Hindlimb muscle (tissue), 1 donor: ENCODE data around the gene TBC1D2. TPM values are rescaled to one million over a fixed set of nuclear protein-coding genes. Genes with fewer than 3 reads are reported as not detected.
"Not testable (repeated sequence)": the region's sequence is repeated elsewhere in the genome, so short reads cannot be mapped to it uniquely, and the experiment has no call there.

ENCODE experiments used
- DNase-seq: peaks from one replicate; pipeline ENCODE4 v3.0.0-alpha.2; 2013
- polyA plus RNA-seq: library from polyadenylated mRNA; unstranded; fragments of 120-200 nt; gene quantifications from one replicate; pipeline ENCODE4 v1.2.1, GENCODE V29; 2013; ENCODE audit not compliant: insufficient read length

The TBC1D2 gene, protein sequence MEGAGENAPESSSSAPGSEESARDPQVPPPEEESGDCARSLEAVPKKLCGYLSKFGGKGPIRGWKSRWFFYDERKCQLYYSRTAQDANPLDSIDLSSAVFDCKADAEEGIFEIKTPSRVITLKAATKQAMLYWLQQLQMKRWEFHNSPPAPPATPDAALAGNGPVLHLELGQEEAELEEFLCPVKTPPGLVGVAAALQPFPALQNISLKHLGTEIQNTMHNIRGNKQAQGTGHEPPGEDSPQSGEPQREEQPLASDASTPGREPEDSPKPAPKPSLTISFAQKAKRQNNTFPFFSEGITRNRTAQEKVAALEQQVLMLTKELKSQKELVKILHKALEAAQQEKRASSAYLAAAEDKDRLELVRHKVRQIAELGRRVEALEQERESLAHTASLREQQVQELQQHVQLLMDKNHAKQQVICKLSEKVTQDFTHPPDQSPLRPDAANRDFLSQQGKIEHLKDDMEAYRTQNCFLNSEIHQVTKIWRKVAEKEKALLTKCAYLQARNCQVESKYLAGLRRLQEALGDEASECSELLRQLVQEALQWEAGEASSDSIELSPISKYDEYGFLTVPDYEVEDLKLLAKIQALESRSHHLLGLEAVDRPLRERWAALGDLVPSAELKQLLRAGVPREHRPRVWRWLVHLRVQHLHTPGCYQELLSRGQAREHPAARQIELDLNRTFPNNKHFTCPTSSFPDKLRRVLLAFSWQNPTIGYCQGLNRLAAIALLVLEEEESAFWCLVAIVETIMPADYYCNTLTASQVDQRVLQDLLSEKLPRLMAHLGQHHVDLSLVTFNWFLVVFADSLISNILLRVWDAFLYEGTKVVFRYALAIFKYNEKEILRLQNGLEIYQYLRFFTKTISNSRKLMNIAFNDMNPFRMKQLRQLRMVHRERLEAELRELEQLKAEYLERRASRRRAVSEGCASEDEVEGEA
- 3.6 TPM for polyA plus RNA-seq

DNA sequence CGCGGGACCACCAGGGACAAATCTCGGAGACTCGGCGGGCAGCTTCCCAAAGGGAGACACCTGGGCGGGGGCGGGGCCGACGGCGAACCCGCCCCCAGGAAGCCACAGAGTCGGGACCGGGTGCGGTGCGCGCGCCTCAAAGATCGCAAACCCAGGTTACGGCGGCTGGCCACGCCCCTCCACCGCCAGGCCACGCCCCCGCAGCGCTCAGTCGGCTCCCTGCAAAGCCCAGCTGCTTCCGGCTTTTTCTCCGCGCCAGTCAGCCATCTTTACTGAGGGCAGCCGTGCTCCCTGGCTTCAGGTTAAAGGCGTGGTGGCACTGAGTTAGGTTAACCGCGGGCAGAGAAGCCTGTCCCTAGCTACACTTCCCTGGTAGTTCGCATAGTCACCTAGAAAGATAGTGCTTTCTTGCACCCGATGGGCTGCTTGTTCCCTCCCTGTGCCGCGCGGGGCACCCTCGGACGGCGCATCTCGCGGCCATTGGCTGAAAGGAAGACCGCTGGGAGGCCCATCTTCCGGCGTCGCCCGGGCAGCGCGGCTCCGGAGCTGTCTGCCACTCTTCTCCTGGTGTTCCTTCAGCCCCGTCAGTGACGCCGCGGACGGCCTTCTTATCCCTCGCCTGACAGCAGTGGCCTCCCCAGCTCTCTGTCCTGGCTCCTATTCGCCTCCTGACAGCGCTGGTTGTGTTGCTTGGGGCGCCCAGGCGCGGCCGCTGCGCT lies at the start of gene TBC1D2:
TBC1D2 (minus strand) TSS at position 72 of the 719 bp plus-strand sequence. CDS start 108 bp downstream, outside the sequence.
- DNase-seq = peak; percentile 93

DNA sequence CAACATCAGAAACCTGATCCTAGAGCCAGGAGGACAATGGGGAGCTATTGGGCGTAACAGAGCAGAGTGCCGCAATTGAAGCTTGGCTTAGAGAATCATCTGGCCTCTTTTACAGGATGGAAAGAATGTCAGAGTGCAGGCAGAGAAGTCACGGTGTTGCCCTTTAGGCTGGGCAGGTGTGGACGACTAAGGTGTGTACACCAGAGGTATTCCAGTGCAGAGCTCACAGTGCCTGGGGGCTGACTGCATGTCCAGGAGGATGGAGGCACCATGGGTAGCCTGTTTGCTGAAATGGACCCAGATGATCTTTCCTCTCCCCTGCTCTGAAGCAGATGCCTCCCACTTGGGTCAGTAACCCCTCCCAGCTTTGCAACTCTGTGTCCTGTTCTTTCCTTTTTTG lies 48.9 kb upstream of the TBC1D2 start:
- no peak for DNase-seq

DNA sequence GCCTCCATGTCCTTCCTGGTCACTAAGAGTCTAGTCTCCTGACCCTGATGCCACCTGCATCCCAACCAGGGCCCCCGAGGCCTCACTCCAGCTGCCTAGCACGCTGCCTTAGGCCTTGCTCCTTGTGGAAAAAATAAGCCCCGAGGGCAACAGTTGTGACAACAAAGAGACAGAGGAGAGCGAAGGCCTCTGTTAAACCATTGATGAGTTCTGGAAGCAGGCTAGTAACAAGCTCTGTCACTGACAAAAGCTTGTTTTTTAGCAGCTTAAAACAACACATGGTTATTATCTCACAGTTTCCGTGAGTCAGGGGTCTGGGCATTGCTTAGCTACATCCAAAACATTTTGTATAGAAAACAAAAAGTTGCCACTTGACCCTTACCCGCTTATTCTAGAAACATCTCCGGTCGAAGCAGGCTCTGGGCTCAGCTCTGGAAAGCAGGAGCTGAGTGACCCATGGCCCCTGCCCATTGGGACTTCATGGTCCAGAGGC lies 48.2 kb upstream of the TBC1D2 start:
- DNase-seq = no peak

DNA sequence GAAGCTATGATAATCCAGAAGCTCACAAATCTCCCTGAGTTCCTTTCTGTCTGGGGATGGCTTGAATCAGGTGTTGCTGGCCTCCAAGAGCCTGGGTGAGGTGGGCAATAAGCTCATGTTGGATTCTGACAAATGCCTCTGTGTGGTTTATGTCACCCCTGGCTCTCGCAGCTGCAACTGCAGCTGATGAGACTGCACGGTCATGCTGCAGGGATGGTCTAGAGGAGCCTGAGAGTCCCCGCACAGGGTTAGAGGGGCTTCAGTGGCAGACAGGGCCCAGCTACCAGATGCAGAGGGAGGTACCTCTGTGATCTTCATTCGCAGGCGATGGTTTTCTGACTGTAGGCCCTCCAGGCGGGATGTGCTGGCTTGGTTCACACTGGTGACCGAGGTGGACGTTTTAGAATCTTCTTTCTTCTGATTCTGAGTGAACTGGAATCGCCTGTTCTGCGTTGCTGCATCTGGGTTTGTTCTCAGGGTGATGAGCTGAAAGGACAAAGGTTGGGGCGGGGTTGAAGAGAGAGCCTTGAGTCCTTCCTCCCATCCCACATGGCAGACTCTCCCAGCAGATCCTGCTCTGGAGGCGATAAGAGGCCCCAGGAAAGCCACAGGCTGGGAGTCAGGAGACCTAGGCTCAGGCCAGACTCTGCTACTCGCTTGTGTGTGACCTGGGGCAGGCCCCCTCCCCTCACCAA lies 47.6 kb upstream of the TBC1D2 start:
- DNase-seq = no peak

DNA sequence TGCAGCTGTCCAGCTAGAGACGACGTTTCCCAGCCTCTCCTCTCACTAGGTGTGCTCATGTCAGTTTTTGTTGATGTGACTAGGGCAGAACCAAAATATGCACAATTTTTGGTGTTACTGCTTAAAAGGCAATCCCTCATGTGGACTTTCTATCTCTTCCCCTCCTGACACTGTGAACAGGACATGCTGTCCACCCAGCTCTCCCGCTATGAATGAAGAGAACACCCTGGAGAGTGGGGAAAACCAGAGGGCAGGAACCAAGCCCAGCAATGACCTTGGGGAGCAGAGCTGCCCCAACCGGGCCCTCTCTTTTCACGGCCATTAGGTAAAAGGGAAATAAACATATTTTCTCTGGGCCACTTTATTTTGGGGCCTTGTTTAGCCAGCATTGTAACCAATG lies 46.7 kb upstream of the TBC1D2 start:
- DNase-seq = no peak

DNA sequence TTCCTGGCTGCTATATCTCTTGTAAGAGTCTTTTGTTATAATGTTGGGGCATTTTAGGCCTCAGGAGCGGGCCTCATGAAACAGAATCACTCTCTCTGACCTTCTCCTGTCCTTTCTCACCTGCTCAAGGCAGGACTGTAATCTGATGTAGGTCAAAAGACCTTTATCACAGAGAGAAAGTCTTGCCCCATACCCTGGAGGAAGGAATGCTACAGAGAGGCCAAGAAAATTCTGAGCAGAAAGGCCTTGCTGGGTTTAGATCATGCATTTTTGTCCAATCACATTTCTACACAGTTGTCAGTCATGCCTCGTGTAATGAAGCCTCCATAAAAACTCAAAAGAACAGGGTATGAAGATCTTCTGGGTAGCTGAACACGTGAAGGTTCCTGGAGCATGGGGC lies 45.2 kb upstream of the TBC1D2 start:
- no peak for DNase-seq

DNA sequence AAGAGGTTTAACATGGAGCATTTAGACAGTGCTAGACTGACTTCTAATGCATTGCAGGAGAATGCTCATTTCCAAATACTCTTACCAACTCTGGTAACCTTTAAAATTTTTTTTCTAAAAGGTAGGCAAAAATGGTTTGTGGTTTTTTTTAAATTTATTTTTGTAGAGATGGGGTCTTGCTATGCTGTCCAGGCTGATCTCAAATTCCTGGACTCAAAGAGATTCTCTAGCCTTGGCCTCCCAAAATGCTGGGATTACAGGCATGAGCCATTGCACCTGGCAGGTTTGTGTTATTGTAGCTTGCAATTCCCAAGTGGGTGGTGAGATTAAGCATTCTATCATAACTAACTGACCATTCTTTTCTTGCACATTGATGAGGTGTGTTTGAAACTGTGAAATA lies 43.0 kb upstream of the TBC1D2 start:
- DNase-seq = no peak

DNA sequence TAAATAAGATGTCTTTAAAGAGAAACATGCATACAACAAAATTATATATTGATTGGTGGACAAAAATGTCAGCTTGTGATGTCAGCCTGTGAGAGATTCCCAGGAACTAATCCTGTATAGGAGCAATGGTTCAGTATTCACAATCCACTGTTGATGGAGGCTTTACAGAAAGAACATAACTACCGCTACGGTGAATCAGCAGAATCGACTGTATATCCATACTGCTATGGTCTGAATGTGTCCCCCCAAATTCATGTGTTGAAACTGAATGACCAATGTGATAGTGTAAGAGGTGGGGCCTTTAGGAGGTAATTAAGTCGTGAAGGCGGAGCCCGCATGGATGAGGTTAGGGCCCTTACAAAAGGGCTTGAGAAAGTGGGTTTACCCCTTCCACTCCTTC lies 40.4 kb upstream of the TBC1D2 start:
- DNase-seq = no peak

DNA sequence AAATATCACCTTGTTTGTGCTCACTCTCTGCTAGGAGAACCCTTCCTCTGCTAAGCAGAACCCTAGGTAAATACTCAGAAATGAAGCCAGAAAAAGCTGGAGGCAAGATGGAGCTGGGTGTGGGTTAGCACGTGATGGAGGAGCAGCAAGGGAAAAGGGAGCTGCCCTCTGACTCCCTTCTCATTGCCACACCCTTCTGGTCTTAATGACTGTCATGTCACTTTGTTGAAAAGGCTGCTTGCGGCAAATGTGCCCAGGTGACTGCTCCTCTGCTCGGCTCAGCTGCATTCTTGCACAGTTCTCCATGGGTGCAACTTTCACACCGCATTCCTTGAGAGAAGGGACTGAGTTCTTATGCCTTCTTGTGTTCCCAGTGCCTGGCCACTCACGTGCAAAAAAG lies 36.4 kb upstream of the TBC1D2 start:
- no peak for DNase-seq

DNA sequence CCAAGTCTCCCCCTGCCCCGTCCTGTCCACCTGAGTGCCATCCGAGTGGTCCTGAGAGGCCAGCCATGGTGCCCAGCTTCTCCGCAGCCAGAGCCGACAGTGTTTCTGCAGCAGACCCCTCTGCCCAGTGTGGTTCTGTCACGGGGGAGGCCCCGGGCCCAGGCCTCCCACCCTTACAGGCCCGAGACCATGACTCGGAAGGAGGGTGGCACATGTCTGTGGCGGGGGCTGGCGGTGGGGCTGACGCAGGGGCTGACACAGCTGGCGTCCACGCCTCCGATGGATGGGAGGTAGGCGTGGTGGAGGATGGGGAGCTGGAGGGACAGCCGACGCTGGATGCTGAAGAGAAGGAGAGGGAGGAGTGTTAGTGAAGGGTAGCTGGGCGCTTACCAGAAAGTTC lies 35.0 kb upstream of the TBC1D2 start:
- DNase-seq = no peak

DNA sequence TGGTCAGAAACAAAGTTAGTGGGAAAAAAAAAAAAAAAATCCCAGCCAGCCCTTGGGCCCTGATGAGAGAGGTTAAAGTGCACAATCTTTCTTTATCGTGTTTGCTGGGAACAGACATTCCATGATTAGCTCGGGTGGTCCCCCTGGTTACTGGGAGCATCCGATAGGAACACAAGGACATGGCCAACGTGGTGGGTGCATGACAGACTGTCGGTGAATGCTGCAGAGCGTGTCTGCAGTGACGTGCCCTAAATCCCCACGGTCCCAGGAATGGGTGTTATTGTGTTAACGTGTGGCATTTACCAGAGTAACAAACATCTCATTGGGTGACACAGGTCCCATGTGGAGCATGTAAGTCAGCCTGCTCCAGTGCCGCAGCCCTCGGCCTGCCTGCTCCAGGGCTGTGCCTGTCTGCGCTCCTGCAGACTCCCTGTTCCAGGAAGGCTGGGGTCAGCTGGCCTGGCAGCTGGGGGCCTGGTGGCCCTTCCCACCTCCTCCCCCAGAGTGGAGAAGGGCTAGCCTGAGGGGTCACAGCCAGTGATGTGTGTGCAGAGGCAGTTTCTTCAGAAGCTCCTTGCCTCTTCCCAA lies 34.3 kb upstream of the TBC1D2 start:
- DNase-seq = no peak

DNA sequence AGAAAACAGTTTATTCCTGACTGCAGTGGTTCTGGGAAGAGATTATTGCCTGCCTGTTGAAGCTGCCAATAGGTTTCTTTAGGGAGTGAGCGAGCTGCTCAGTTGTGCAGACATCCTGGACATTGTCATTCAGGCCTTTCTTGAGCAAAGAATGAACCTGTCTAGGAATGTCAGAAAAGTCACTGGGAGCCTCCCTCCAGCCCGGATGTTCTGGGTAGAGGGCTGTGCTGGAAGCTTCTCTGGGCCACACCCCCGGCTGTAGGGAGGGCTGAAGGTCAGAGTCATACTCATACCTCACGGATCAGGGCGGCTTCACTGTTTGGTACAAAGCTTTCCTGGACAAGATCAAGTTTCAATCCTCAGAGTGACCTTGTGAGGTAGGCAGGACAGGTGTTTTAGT lies 33.4 kb upstream of the TBC1D2 start:
- DNase-seq = no peak

DNA sequence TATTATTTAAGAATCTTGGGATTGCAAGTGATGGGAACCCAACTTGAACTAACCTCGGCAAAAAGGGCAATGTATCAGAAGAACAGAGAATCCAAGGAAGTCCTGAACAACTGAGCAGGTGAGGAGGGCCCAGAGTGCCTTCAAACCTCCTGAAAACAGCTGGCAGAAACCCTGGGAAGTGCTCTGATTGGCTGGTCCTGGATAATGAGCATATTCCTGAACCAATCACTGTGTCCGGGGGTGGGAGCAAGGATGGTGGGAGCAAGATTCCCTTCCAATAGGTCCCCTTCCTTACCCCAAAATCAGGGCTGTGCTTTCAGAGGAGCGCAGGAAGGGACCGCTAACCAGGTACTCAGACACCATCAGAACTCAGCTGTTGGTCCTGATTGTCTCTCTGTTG lies 31.9 kb upstream of the TBC1D2 start:
- no peak for DNase-seq

DNA sequence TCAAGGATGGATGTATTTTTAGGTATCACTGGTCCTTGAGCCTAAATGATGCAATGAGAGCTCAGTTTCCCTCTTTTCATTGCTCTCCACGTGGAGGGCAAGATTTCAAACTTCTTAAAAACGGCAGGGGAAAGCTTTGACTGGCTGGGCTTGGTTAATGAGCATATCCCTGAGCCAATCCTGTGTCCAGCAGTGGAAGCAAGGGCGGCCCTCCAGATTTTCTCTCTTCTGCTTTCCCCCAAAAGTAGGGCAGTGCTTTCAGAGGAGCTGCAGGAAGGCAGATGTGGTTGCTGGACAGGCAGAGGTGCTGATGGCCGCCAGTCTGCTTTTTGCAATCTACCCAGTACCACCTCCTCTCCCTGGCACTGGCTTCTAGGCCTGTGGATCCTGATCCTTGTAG lies 30.0 kb upstream of the TBC1D2 start:
- no peak for DNase-seq

DNA sequence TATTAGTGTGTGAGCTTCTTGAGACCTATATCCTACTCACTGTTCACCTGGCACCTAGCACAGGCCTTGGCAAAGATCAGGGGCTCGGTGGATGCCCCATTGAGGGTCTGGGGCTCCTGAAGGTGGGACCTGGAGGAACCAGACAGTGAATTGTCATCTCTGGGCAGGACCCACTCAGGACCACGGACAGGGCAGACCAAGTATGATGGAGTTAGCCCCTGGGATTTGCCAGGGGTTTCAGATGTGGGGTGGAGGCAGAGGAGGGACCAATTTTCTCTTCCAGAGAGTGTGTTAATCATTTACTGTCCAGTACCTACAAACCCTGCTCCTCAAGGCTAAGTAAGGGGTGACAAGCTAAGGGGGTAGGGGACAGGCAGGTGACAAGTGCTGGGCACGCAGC lies 29.3 kb upstream of the TBC1D2 start:
- no peak for DNase-seq

DNA sequence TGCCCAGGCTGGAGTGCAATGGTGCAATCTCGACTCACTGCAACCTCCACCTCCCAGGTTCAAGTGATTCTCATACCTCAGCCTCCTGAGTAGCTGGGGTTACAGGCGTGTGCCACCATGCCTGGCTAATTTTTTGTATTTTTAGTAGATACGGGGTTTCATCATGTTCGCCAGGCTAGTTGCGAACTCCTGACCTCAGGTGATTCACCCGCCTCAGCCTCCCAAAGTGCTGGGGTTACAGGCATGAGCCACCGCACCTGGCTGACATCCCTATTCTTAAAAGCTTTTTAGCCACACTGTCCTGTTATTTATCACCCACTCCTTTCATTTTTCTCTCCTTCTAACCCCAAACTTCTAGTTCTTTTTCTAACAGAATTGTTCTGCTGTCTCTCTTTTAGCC lies 27.7 kb upstream of the TBC1D2 start:
- DNase-seq = not testable (repeated sequence)

DNA sequence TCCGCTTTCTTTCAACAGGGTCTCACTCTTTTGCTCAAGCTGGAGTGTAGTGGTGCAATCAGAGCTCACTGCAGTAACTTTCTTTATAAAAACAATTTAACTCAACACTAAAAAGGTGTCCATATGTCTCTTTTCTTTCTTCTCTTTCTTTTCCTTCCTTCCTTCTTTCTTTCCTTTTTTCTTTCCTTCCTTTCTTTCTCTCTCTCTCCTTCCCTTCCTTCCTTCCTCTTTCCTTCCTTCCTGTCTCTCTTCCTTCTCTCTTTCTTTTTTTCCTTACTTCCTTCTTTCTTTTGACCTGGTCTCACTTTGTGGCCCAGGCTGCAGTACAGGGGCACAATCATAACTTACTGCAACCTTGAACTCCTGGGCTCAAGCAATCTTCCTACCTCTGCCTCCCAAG lies 25.8 kb upstream of the TBC1D2 start:
- DNase-seq = no peak

DNA sequence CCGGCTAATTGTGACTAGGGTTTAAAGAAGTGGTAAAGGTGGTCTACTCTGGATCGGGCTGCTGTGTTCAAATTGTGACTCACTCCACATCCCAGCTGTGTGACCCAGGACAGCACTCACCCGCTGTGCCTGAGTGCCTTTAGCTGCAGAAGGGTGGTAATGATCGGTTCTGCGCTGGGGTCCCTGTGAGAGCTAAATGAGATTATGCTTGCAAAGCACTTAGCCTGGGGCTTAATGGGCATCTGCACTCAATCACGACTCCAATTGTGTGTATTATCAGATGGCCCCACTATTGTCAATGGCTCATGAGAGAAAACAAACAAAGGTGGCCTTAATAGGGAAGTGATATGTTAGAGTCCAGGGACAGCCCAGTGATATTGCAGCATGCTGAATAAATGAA lies 25.1 kb upstream of the TBC1D2 start:
- no peak for DNase-seq

DNA sequence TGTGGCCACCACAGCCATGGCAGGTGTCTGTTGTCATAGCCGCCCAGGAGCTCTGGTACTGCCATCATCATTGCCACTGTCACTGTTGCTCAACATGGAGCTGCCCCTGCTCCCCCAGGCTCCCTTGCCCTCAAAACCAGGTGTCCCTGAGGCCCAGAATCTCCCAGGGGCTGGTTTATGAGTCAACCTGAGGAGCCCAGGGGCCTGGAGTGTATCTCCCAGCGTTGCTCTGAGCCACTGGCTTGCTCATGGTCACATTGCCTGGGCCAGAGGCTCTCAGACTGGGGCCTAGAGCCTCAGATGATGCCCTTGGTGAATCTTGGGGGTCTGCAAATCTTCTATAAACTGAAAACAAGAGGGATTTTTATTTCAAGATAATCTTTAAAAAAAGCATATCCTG lies 24.7 kb upstream of the TBC1D2 start:
- no peak for DNase-seq

DNA sequence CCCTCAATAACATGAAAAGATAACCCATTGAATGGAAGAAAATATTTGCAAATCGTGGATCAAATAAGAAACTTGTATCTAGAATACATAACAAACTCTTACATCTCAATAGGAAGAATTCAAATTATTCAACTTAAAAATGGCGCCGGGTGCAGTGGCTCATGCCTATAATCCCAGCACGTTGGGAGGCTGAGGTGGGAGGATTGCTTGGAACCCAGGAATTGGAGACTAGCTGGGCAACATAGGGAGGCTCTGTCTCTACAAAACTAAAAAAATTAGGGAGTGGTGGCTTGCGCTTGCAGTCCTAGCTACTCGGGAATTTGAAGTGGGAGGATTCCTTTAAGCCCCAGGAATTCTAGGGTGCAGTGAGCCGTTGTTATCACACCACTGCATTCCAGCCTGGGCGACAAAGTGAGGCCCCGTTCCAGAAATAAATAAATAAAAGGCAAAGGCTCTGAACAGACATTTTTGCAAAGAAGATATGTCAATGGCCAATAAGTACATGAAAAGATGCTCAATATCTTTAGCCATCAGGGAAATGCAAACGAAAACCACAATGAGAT lies 21.5 kb upstream of the TBC1D2 start:
- DNase-seq = no peak

DNA sequence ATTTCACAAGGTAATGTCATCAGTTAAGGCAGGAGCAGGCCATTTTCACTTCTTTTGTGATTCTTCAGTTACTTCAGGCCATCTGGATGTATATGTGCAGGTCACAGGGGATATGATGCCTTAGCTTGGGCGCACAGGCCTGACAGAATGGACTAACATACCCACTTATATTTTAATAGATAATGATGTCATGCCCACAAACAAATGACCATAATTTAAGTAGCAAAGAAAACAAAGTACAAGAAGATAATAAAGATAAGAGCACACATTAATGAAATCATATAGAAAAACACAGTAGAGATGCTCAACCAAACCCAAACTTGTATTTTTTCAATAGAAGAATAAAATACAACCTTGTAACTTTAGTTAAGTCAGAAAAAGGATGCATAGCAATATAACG lies 19.7 kb upstream of the TBC1D2 start:
- DNase-seq = no peak

DNA sequence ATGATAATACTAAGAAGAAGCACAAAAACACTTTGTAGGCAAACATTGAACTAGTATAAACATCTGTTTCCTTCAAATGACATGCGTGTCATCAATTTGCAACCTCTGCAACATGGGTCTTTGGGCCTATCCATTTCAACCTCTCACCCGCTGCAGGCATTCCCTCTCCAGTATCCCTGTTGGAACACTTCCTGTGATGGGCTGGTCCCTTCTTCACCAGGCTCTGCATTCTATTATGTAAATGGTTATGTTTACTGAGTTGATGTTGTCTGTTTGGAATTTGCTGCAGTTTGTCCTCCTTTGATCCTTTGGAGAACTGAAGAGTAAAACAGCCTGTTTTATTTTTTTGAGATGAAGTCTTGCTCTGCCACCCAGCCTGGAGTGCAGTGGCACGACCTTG lies 16.6 kb upstream of the TBC1D2 start:
- no peak for DNase-seq
